Activated B cell treated with CpG ODN at 0.5 μM for 24 hours (primary cell): Measurements from ENCODE around the gene SLC37A1. TPM values are rescaled to one million over a fixed set of nuclear protein-coding genes. Genes with fewer than 3 reads are reported as not detected.

Experiments
- ATAC-seq: fragments of 200-7000 bp; cut with Tn5 transposase; one replicate; pipeline ENCODE4 v1.10.0; 2021; ENCODE audit warnings: low read depth, mild to moderate bottlenecking, moderate library complexity
- CTCF ChIA-PET: fragments of 350-600 bp; sonication (Branson Sonifier 250); formaldehyde crosslinking; loops from one replicate; lab custom pipeline; 2021; ENCODE audit warnings: antibody characterized with exemption; lab: Charles Lee
- POLR2A ChIA-PET: fragments of 350-600 bp; sonication (Branson Sonifier 250); formaldehyde crosslinking; loops from one replicate; lab custom pipeline; 2021; ENCODE audit warnings: antibody characterized with exemption; lab: Charles Lee
- DNase-seq: peaks from one replicate; pipeline ENCODE4 v3.0.0; 2022
- H3K27ac Mint-ChIP-seq: one replicate; pipeline ENCODE4 v1.8.0; 2020; ENCODE audit warnings: mixed read lengths
- H3K27me3 Mint-ChIP-seq: one replicate; pipeline ENCODE4 v1.8.0; 2021; ENCODE audit warnings: mixed read lengths
- H3K36me3 Mint-ChIP-seq: one replicate; pipeline ENCODE4 v1.8.0; 2021; ENCODE audit warnings: low read depth, mixed read lengths
- H3K4me1 Mint-ChIP-seq: one replicate; pipeline ENCODE4 v1.8.0; 2021; ENCODE audit warnings: mixed read lengths
- H3K4me3 Mint-ChIP-seq: one replicate; pipeline ENCODE4 v1.8.0; 2020; ENCODE audit warnings: mild to moderate bottlenecking, mixed read lengths
- H3K9me3 Mint-ChIP-seq: one replicate; pipeline ENCODE4 v1.8.0; 2020; ENCODE audit warnings: mixed read lengths
- CTCF ChIP-seq: fragments of 200-600 bp; IDR thresholded peaks from one replicate; pipeline ENCODE4 v1.8.0; 2022; ENCODE audit warnings: antibody characterized with exemption, mild to moderate bottlenecking
- intact Hi-C: fragments of 100-400 bp; cut with micrococcal nuclease; formaldehyde crosslinking; loops from one replicate; pipeline ENCODE4 v1.15.1; 2024
- total RNA-seq: library from RNA; stranded (reverse); gene quantifications from 2 replicates; pipeline ENCODE4 v1.2.3, GENCODE V29; 2022

The SLC37A1 gene
- total RNA-seq, 1 donor from 2014 or later, result 47.9 TPM

DNA sequence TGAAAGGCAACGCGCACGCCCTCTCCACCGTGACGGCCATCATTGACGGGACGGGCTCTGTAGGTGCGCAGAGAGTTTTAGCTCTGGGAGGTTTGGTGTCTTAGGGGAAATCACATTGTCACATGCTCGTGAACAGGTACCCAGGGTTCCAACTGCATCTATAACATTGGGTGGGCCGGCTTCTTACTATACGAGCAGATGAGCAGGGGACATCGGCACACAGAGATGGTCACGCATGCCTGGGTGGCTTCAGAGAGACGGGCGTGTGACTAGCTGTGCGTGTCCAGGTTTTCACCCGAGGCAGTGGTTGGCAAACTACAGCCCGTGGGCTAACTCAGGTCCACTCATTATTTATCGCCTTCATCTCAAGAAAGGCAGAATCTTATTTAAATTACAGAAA lies 54.7 kb downstream of the SLC37A1 start:
- ATAC-seq (no peak), DNase-seq (no peak)
- Mint-ChIP-seq H3K4me1 (no peaks in the 10 kb centered on the region), H3K4me3 (no peak overlapping the region), H3K27ac (no peak overlapping the region), H3K9me3 (no peaks in the 10 kb centered on the region), H3K36me3 (peaks cover 87% of the 10 kb centered on the region), H3K27me3 (no peaks in the 10 kb centered on the region)
- no peak for TF ChIP-seq CTCF
- POLR2A ChIA-PET, result no interaction called here
- CTCF ChIA-PET, result no interaction called here
- intact Hi-C loops, result no loop called here

- Mint-ChIP-seq H3K4me1 (no peaks in the 10 kb centered on the region), H3K27ac (no peak overlapping the region), H3K27me3 (no peaks in the 10 kb centered on the region), H3K4me3 (no peak overlapping the region), H3K36me3 (peaks cover 88% of the 10 kb centered on the region), H3K9me3 (no peaks in the 10 kb centered on the region)
- TF ChIP-seq CTCF, result no peak
- CTCF ChIA-PET, result no interaction called here
- intact Hi-C loops, result no loop called here
- POLR2A ChIA-PET, result no interaction called here
- ATAC-seq (no peak), DNase-seq (no peak)
Observed at GRCh38 chr21:42568866-42569731, 55.4 kb downstream of the SLC37A1 start.

DNA sequence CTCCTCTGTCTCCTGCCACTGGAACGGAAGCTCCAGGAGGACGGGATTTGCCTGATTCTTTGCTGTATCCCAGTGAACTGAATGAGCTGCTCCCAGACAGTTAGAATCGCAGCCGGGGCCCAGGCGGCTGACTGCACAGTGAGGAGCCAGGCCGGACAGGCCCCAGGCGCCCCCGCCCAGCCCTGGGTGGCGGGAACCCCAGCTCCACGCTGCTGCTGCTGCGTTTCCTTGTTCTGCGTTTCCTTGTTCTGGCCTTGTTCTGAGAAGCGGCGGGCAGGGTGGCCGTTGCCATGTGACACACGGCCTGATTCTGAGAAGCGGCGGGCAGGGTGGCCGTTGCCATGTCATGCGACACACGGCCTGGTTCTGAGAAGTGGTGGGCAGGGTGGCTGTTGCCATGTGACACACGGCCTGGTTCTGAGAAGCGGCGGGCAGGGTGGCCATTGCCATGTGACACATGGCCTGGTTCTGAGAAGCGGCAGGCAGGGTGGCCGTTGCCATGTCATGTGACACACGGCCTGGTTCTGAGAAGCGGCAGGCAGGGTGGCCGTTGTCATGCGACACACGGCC lies 56.2 kb downstream of the SLC37A1 start:
- no peak for DNase-seq
- ATAC-seq, result no peak
- Mint-ChIP-seq H3K36me3 (peaks cover 87% of the 10 kb centered on the region), H3K4me3 (no peak overlapping the region), H3K27ac (no peak overlapping the region), H3K4me1 (no peaks in the 10 kb centered on the region), H3K9me3 (no peaks in the 10 kb centered on the region), H3K27me3 (no peaks in the 10 kb centered on the region)
- TF ChIP-seq CTCF, result no peak
- CTCF ChIA-PET, result no interaction called here
- intact Hi-C loops, result no loop called here
- POLR2A ChIA-PET, result no interaction called here

DNA sequence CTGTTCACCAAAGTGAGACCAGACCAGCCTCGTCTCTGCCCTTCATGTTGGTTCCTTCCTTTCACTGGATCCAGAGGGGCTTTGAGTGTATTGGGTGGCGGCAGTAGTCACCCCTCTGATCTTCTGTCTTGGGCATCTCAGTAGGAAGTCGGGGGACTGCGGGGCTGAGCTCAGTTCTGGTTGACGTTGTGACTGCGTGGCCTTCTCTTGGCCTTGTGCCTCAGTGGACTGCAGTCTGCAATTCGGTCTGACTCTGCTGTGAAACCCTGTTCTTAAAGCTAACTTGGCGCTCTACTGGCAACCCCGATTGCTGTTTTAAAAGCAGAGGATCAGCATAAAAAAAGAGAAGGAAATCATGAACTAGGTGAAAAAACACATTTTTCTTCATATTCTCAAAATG lies 56.7 kb downstream of the SLC37A1 start:
- no peak for ATAC-seq
- H3K27me3 Mint-ChIP-seq, result no peaks in the 10 kb centered on the region
- H3K4me3 Mint-ChIP-seq, result no peak overlapping the region
- intact Hi-C loops, result no loop called here
- CTCF ChIA-PET, result no interaction called here
- no peak for TF ChIP-seq CTCF
- no peak for DNase-seq
- POLR2A ChIA-PET, result no interaction called here
- peaks cover 88% of the 10 kb centered on the region for H3K36me3 Mint-ChIP-seq
- no peaks in the 10 kb centered on the region for H3K4me1 Mint-ChIP-seq
- no peak overlapping the region for H3K27ac Mint-ChIP-seq
- no peaks in the 10 kb centered on the region for H3K9me3 Mint-ChIP-seq

GRCh38 chr21:42570841-42571387 lies 57.3 kb downstream of the SLC37A1 start:
- Mint-ChIP-seq H3K27ac (no peak overlapping the region), H3K4me1 (no peaks in the 10 kb centered on the region), H3K36me3 (peaks cover 88% of the 10 kb centered on the region), H3K4me3 (no peak overlapping the region), H3K27me3 (no peaks in the 10 kb centered on the region), H3K9me3 (no peaks in the 10 kb centered on the region)
- no peak for TF ChIP-seq CTCF
- CTCF ChIA-PET, result no interaction called here
- DNase-seq (no peak), ATAC-seq (no peak)
- POLR2A ChIA-PET, result no interaction called here
- intact Hi-C loops, result no loop called here
